NB4 (cell line): ENCODE measurements around the gene DDX18.
"Not testable (repeated sequence)": the region's sequence is repeated elsewhere in the genome, so short reads cannot be mapped to it uniquely, and the experiment has no call there.

Source experiments
- CTCF ChIP-seq: IDR thresholded peaks from one replicate; pipeline ENCODE4 v1.5.1; 2012; ENCODE audit warnings: low read depth, low read length
- MAX ChIP-seq: IDR thresholded peaks from 2 replicates; pipeline ENCODE4 v1.6.1; 2011; ENCODE audit warnings: low read depth, low read length
- POLR2A ChIP-seq: IDR thresholded peaks from 2 replicates; pipeline ENCODE4 v1.6.1; 2011; ENCODE audit warnings: mild to moderate bottlenecking; ENCODE audit not compliant: insufficient read length; ENCODE audit errors: extremely low read depth

GRCh38 chr2:117803644-117804325, 10.7 kb upstream of the DDX18 start:
- TF ChIP-seq MAX, CTCF, POLR2A: not testable (repeated sequence)
